ENCODE data around the gene TFF2.
A peak's percentile ranks its signal among the peaks of the same experiment; 100 is the strongest.

- TF ChIP-seq REST (IDR thresholded peaks at IDR 0.05; ENCODE audit: low read depth): no peak
- TF ChIP-seq YY1 (IDR thresholded peaks at IDR 0.05; ENCODE audit: low read depth): no peak
- no peak for TF ChIP-seq EP300 (IDR thresholded peaks at IDR 0.05; ENCODE audit: borderline replicate concordance)
- TF ChIP-seq CREB1 (IDR thresholded peaks at IDR 0.05; ENCODE audit: low read depth): no peak
- no peak for TF ChIP-seq USF1 (IDR thresholded peaks at IDR 0.05)
- TF ChIP-seq TEAD4 (IDR thresholded peaks at IDR 0.05): no peak
- TF ChIP-seq FOXM1 (IDR thresholded peaks at IDR 0.05; ENCODE audit: borderline replicate concordance, low read depth): no peak
- TF ChIP-seq RAD21 (IDR thresholded peaks at IDR 0.05; ENCODE audit: low read depth): peak; percentile 44
- TF ChIP-seq EGR1 (IDR thresholded peaks at IDR 0.05): no peak
- TF ChIP-seq MAX (IDR thresholded peaks at IDR 0.05): no peak
- no peak for TF ChIP-seq TAF1 (IDR thresholded peaks at IDR 0.05; ENCODE audit: low read depth)
- no peak for TF ChIP-seq NFIC (IDR thresholded peaks at IDR 0.05)
Observed at GRCh38 chr21:42360317-42360716, 9.5 kb upstream of the TFF2 start.

All from Ishikawa (cell line).